Measurements from ENCODE around the gene SPINK4.

SPINK4 gene

DNA sequence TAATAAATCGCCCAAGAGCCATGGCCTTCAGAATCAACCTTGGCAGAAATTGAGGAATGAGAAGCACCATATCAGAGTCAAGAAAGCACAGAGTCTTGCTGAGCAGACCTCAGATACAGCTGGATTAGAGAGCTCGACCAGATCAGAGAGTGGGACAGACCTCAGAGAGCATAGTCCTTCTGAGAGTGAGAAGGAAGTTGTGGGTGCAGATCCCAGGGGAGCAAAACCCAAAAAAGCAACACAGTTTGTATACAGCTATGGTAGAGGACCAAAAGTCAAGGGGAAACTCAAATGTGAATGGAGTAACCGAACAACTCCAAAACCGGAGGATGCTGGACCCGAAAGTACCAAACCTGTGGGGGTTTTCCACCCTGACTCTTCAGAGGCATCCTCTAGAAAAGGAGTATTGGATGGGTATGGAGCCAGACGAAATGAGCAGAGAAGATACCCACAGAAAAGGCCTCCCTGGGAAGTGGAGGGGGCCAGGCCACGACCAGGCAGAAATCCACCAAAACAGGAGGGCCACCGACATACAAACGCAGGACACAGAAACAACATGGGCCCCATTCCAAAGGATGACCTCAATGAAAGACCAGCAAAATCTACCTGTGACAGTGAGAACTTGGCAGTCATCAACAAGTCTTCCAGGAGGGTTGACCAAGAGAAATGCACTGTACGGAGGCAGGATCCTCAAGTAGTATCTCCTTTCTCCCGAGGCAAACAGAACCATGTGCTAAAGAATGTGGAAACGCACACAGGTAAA is 54.9 kb downstream of the SPINK4 start:
- no peak for DNase-seq

- DNase-seq: no peak
Observed at GRCh38 chr9:33295571-33295970, 55.6 kb downstream of the SPINK4 start.

DNA sequence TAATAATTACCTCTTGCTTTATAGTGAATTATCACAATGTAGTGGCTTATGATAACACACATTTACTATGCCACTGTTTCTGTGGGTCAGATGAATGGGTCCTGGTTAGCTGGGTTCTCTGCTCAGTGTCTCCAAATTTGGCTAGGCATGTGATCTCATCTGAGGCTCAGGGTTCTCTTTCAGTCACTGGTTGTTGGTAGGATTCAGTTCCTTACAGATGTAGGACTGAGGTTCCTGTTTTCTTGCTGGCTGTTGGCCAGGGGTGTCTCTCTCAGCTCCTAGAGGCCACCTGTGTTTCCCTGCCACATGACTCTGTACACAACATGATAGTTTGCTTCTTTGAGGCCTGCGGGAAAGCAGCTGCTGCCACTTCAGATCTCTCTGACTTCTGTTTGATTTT is 57.5 kb downstream of the SPINK4 start:
- no peak for DNase-seq

Data from stimulated activated CD4-positive, alpha-beta T cell treated with anti-CD3 and anti-CD28 coated beads, Interleukin-4, amount 100 ng/mL, for 24 hours (primary cell).